HG03558 (cell line): ENCODE results near the gene ACOX1.

Experiments used
- ATAC-seq: cut with Tn5 transposase; IDR thresholded peaks from one replicate; pipeline ENCODE4 v1.9.1; 2021; ENCODE audit warnings: moderate number of reproducible peaks; ENCODE audit not compliant: unreplicated experiment; ENCODE audit errors: extremely low read depth

ACOX1 gene

DNA sequence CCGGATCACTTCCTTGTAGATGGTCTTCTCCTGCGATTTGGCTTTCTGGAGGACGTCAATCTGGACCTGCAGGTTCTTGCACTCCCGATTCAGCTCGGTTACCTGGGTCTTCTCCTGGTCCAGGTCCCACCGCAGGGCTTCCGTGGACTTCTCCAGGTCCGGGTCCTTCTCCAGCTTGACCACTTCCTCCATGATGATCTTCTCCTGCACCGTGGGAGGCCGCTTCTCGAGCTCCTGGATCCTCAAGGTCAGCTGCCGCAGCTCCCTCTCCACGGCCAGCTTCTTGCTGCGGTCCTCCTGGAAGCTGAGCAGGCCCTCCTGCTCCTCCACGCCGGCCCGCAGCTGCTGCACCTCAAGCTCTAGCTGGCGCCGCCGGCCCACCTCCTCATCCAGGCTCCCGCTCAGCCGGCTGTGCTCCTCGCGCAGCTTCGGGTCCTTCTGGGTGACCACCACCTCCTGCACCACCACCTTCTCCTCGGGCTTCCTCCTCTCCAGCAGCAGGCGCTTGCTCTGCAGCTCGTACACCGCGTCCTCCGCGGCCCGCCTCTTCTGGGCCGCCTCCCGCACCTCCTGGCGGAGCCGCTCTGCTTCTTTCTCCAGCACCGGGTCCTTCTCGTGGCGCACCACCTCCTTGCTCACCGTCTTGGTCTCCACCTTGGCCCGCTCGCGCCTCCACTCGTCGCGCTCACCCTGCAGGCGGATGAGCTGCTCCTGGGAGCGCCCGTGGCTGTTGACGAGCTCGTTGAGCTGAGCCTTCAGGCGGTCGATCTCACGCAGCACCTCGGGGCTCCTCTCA is 29.9 kb upstream of the ACOX1 start:
- no peak for ATAC-seq

DNA sequence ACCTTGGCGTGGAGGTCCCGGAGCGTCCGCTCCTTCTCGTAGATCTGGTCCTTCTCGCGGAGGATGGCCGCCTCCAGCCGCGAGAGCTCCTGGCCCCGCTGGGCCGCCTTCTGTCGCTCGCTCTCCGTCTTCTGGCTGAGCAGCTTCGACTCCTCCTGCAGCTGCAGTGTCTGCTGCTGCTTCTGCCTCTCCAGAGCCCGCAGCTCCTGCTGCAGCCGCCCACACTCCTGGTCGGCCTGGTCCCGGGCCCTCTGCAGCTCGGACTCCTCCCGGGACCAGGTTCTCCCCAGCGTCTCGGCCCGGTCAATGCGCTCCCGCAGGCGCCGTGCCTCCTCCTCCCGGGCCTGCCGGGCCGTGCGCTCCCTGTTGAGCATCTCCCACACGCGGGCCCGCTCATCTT is 29.2 kb upstream of the ACOX1 start:
- ATAC-seq, result no peak

DNA sequence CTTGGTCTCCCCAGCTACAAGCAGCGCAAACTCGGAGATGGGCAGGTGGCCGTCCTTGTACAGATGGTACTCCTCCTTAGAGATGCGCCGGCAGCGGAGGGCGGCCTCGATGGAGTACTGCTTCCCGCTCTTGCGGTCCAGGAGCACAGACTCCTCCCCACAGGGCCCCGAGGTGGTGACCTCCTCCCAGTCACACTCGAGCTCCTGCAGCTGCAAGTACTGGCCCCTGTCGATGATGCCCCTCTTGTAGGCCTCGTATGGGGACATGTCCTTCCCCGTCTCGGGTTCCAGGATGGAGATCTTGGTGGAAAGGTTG is 28.8 kb upstream of the ACOX1 start:
- no peak for ATAC-seq

DNA sequence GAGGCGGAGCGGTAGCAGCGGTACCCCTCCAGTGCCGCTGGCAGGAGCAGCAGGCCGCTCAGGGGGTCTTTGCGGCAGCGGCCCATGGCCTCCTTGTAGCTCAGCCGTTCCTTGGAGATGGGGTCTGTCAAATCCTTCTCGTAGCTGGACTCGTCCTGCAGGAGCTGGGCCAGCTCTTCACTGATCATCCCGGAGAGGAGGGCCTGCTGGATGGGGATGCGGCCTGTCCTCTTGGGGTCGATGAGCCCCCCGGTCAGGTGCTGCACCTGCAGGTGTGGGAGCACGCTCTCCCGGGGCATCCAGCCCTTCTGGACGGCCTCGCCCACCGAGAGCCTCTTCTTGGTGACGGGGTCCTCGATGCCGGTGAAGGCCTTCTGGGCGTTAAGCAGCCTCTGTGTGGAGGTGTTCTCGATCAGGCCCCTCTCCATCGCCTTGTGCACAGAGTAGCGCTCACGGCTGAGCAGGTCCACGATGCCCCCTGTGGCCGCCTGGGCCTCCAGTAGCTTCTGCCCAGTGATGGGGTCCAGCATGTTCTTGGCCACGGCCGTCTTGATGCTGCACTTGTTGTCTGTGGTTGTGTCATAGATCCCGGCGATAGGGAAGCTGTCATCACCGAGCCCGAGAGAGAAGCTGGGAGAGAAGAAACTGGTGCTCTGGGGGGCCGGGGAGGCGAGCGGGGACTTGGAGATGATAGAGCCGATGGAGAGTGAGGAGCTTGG is 28.3 kb upstream of the ACOX1 start:
- no peak for ATAC-seq

DNA sequence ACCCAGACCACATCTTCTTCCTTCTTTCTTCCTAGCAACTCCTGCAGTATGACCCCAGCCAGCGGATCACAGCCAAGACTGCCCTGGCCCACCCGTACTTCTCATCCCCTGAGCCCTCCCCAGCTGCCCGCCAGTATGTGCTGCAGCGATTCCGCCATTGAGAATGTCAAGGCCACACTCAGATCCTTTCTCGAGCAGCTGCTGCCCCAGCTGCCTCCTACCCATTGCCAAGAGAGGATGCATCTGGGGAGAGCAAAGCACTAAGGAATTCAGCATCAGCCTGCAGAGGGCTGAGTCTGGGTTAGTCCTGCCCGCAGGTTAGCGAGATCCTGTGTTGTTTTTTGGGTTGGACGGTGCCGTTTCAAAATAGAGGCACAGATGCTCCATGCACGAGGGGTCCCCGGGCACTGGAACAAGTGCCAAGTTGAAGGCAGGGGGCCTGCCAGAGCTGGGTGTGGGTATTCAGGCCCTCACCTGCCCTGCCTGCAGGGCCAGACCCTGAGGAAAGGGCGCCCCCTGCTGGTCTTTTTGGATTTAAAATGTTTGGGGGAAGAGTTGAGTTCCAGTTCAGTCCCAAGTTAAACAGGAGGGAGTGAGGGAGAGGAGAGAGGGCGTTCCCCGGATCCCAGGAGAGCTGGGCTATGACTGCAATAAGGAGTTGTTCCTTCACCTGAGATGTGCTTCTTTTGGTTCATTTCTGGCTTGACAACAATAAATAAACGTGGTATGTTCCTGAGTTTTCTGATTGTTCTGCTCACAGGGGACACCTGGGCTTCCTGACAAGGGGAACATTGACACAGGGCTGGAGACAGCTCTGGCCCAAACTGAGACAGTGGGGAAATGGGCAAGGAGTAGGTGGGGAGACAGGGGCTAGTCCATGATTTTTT is 26.5 kb upstream of the ACOX1 start:
- no peak for ATAC-seq

DNA sequence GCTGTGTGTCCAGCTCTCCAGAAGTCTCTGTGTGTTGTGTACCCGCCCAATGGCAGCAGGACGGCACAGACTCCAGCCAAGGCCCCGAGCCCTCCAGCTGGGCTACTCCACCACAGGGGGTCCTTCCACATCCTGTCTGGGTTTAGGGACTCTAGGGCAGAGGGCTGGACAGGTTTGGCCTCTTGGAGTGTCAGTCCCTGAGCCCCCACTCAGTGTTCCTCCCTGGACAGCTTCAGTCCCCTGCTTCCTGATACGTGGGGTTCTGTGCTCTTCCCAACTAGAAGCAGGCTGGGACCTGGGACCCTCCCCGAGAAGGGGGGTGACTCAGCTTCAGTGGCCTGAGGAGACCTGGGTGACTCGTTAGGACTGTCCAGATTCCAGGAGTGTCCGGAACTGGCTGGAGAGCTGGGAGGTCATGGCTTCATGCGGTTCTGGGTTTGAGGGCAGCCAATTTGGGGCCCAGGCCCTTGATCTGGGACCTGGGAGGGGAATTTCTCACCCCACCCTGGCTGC is 25.8 kb upstream of the ACOX1 start:
- no peak for ATAC-seq

DNA sequence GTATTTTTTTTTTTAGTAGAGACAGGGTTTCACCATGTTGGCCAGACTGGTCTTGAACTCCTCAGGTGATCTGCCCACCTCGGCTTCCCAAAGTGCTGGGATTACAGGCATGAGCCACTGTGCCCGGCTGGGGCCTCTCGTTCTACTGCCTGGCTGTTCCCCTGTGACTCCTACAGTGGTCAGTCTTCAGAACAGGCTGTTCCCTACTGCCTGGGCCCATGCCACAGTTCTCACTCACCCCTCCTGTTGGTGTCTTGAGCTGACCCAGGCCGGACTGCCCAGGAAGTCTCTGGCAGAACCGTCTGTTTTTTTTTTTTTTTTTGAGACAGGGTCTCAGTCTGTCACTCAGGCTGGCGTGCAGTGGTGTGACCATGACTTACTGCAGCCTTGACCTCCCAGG is 24.9 kb upstream of the ACOX1 start:
- no peak for ATAC-seq

DNA sequence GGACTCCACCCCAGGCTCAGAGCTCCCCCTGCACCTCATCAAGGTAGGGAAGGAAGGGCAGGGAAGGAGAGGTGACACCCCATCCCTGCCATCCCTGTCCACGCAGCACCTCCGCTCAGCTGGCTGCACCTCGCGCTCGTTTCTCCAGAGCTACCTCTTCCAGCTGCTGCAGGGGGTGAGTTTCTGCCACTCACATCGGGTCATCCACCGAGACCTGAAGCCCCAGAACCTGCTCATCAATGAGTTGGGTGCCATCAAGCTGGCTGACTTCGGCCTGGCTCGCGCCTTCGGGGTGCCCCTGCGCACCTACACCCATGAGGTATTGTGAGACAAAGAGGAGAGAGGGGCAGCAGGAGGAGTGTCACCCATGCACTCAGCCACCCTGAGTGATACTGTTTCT is 23.1 kb upstream of the ACOX1 start:
- ATAC-seq, result no peak

DNA sequence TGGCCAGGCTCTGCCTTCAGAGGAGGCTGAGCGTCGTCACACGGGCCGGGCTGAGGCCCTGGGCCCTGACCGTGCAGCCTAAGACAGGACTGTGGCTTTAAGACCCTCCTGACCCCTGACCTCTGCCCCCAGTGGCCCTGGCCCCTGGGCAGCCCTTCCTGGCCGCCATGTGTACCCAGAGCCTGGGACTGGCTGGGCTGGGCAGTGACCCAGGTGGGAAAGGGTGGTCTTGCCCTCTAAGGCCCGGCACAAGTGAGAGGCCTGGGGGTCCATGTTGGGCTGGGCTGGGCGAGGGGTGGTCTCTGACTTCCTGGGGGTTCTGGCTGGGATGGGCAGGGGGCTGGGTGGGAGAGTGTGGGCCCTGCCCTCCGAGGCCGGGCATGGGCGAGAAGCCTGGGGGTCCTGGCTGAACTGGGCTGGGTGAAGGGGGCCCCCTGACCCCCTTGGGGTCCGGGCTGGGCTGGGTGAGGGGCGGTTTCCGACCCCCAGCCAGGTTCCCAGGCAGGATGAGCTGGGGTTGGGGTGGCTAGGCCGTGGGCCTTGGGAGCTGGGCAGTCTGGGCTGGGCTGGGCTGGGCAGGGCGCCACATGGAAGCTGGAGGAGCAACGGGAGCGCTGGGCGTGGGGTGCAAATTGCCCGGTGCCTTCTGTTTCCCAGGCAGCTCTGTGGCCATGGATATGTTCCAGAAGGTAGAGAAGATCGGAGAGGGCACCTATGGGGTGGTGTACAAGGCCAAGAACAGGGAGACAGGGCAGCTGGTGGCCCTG is 22.0 kb upstream of the ACOX1 start, which contains the start of gene CDK3:
TSS of gene CDK3 (plus strand) at position 101 of the 767 bp plus-strand sequence. CDS start at position 672, 571 bp downstream.
- no peak for ATAC-seq

DNA sequence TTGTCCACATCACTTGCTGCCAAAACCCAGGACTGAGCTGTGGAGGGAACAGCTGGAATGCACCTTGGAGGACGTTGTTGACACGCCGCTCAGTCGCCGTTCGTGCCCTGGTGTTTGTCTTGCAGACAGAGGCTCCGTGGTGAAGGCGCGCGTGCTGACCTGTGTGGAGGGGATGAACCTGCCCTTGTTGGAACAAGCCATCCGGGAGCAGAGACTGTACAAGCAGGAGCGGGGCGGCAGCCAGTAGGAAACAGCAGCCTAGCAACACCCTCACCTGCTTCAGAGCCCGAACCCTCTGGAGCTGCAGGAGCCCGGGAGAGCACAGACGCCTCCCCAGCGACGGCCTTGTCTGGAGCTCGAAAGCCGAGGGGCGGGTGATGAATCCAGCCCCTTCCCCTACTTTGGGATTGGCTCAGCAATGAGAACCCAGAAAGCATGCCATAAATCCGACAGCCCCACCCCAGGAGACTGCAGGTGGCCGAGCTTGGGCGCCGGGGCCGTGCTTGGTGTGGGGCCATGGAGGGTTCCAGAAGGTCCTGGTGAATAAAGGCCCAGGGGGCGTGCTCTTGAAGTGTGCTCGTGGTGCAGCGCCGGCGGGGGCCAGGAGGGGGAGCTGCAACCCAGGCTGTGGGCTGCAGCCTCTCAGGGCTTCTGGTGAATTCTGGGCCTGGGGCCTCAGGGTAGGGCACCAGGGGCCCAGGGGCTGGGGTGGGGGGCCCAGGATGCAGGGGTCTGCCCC is 21.2 kb upstream of the ACOX1 start:
- no peak for ATAC-seq

DNA sequence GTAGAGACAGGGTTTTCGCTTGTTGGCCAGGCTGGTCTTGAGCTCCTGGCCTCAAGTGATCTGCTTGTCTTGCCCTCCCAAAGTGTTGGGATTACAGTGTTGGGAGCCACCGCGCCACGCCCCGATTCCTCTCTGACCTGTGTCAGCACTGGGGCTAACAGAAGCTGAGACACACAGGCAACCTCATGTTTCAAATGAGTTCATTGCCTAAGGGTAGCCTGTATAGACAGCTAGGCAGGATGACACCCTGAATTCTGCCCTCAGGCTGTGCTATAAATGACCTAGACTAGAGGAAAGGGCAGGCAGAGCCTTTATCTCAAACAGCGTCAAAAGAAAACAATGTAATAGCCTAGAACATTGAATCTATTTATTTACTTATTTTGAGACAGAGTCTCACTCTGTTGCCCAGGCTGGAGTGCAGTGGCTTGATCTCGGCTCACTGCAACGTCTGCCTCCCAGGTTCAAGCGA is 19.4 kb upstream of the ACOX1 start:
- ATAC-seq, result no peak

DNA sequence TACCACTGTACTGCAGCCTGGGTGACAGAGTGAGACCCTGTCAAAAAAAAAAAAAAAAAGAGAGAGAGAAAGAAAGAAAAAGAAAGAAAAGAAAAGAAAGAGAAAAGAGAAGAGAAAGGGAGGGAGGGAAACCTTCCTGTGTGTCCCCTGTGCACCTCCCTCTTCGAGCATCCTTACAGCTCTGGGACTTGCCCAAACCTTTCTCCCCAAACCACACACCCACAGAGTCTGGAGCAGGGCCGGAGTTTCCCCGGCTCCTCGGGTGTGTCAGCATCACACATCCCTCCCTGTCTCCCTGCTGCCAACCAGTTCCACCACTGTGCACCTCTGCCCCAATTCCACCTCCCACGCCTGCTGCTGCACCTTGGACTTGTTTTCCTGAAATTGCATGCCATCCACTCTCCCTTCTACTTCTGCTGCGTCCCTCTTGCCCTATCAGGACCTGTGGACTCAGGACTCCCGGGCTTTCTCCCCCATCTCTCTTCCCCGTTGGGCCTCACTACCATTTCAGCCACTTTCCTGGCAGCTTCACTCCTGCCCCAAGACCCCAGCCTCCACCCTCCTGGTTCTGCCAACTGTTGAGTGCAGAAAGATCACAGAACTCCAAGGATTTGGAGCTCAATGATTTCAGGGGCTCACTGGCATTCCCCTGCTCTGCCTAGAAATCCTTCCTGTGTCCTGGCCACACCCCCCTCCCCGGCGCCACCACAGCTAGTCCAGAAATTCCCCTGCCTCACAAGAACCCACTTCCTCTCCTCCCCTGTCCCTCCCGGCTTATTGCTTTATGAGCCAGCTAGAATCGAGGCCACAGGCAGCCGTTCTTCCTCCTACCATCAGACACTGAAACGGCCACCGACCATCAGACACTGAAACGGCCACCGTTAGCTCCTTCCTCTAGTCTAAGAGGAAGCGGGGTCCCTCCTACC is 18.0 kb upstream of the ACOX1 start:
- no peak for ATAC-seq

DNA sequence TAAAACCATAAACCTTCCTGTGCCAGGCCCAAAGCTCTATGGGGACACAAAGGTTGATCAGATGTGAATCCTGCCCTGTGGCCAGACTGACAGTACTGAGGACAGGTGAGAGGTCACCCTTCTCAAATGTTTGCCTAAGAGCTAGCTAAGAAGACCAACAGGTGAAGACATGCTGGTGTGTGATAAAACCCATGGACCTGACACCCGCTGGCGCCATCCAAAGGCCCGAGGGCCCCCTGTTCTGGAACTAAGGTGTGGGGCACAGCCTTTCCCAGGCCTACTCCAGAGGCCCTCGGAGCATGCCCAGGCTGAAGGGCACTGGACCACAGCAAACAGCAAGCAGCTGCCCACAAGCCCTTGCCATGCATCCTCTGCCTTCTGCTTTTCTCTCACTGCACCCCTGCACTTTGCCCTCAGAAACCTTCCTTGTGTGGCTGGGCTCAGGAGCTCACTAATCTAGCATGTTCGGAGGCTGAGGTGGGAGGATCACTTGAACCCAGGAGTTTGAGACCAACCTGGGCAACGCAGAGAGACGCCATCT is 16.5 kb upstream of the ACOX1 start:
- no peak for ATAC-seq

DNA sequence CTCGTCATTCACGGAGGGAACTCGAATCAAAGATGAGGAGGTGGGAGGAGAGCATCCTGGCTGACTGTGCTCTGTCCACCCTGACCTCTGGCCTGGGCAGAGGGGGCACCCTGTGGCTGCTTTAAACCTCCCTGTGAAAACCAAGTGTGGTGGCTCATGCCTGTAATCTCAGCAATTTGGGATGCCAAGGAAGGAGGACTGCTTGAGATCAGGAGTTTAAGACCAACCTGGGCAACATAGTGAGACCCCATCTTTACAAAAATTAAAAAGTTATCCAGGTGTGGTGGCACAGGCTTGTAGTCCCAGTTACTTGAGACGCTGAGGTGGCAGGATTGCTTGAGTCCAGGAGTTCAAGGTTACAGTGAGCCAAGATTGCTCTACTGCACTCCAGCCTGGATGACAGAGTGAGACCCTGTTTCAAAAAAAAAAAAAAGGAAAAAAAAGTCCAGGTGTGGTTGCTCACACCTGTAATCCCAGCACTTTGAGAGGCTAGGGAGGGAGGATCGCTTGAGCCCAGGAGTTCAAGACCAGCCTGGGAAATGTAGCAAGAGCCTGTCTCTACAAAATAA is 15.9 kb upstream of the ACOX1 start:
- ATAC-seq, result no peak

DNA sequence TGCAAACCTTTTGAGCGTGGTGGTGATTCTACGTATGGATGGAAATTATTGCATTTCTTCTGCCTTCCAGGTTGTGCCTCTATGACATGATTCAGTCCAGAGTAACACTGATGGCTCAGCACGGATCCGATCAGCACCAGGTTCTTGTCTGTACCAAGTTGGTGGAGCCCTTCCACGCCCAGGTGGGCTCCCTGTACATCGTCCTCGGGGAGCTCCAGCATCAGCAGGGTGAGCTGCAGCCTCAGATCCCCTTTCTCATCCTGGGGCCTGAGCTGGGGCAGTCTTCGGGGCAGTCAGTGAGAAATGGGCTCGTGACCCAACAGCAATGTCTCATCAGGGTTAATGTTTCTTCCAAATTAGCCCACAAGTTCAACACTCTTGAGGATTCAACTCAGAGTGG is 12.4 kb upstream of the ACOX1 start:
- no peak for ATAC-seq

DNA sequence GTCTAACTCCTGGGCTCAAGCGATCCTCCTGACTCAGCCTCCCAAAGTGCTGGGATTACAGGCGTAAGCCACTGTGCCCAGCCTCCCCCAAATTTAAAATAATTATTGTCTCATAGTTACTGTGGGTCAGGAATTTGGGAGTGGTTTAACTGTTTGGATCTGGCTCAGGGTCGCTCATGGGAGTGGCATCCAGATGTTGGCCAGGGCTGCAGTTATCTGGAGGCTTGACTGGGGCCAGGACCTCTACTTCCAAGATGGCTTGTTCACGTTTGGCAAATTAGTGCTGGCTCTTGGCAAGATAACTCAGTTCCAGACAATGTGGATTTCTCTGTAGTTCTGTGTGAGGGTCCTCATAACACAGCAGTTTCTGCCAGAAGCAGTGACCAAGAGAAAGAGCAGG is 8.1 kb upstream of the ACOX1 start:
- ATAC-seq, result no peak

DNA sequence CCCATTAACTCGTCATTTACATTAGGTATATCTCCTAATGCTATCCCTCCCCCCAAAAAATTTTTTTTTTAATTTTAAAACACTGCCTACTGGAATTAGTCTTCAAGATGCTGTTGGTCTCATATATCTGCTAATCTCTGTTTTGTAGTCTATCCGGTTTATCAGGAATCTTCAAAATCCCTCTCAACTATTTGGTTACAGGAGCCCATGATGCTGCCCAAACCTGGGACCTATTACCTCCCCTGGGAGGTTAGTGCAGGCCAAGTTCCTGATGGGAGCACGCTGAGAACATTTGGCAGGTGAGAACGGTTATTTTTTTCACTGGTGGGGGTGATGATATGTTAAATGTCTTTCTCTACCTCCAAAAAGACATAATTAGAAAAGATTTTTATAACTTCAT is 7.0 kb upstream of the ACOX1 start:
- no peak for ATAC-seq
